Spleen (tissue), 7 donors: ENCODE measurements around the gene SPDL1.

Experiments
- POLR2A ChIP-seq, 3 donors: fragments of 450-650 bp; IDR thresholded peaks; one replicate each; pipeline ENCODE4 v1.5.1; 2017; ENCODE audit warnings: antibody characterized with exemption in 3 of 3, mild to moderate bottlenecking in 1 of 3
- POLR2AphosphoS5 ChIP-seq, 3 donors: sonication (generic); formaldehyde crosslinking; IDR thresholded peaks; one replicate each; pipeline ENCODE4 v1.5.1; 2017; ENCODE audit warnings: antibody characterized with exemption in 3 of 3
- TF ChIP-seq, protein P1 (sequence below), 11 experiments: fragments of 200-600 bp in 7 of 11; fragments of 450-650 bp in 4 of 11; sonication (generic) in 4 of 11; IDR thresholded peaks in 8 of 11; conservative IDR thresholded peaks in 3 of 11; 1 replicate in 7 of 11; 2 replicates in 4 of 11; pipeline versions ENCODE4 v1.4.0 to v1.8.0; 2016 to 2021; ENCODE audit warnings: antibody characterized with exemption in 11 of 11, inconsistent platforms in 4 of 11, mild to moderate bottlenecking in 1 of 11
- donor health status: DM: no; HTN: no; CAD: no; lungs with moderate emphysema.
- donor health status: DM: no; HTN: no; CAD: no.
- donor health status: DM: no; HTN: no; CAD: no.

- TF ChIP-seq, protein P1, sequence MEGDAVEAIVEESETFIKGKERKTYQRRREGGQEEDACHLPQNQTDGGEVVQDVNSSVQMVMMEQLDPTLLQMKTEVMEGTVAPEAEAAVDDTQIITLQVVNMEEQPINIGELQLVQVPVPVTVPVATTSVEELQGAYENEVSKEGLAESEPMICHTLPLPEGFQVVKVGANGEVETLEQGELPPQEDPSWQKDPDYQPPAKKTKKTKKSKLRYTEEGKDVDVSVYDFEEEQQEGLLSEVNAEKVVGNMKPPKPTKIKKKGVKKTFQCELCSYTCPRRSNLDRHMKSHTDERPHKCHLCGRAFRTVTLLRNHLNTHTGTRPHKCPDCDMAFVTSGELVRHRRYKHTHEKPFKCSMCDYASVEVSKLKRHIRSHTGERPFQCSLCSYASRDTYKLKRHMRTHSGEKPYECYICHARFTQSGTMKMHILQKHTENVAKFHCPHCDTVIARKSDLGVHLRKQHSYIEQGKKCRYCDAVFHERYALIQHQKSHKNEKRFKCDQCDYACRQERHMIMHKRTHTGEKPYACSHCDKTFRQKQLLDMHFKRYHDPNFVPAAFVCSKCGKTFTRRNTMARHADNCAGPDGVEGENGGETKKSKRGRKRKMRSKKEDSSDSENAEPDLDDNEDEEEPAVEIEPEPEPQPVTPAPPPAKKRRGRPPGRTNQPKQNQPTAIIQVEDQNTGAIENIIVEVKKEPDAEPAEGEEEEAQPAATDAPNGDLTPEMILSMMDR (IDR thresholded peaks at IDR 0.05 in 8 of 11, conservative IDR thresholded peaks at IDR 0.05 in 3 of 11): no peak
- no peak for TF ChIP-seq POLR2A (IDR thresholded peaks at IDR 0.05)
- TF ChIP-seq POLR2AphosphoS5 (IDR thresholded peaks at IDR 0.05): no peak
Measured at GRCh38 chr5:169595172-169595820, 11.7 kb downstream of the SPDL1 start.
